ENCODE measurements around the gene SNAPC4.
"Not testable (repeated sequence)": the region's sequence is repeated elsewhere in the genome, so short reads cannot be mapped to it uniquely, and the experiment has no call there.

SNAPC4 gene

GRCh38 chr9:136432591-136432990, 32.6 kb upstream of the SNAPC4 start:
- DNase-seq (ENCODE audit: low spot score) = no peak

GRCh38 chr9:136431782-136432350, 31.9 kb upstream of the SNAPC4 start:
- no peak for DNase-seq (ENCODE audit: low spot score)

GRCh38 chr9:136430588-136431234, 30.7 kb upstream of the SNAPC4 start:
- no peak for DNase-seq (ENCODE audit: low spot score)

- no peak for DNase-seq (ENCODE audit: low spot score)
Observed at GRCh38 chr9:136429683-136430491, 29.9 kb upstream of the SNAPC4 start.

GRCh38 chr9:136429075-136429628, 29.2 kb upstream of the SNAPC4 start:
- DNase-seq (ENCODE audit: low spot score) = no peak

- DNase-seq (ENCODE audit: low spot score) = no peak
Observed at GRCh38 chr9:136426787-136427186, 26.8 kb upstream of the SNAPC4 start.

- not testable (repeated sequence) for DNase-seq (ENCODE audit: low spot score)
Observed at GRCh38 chr9:136425367-136425766, 25.4 kb upstream of the SNAPC4 start.

- no peak for DNase-seq (ENCODE audit: low spot score)
Observed at GRCh38 chr9:136424750-136425362, 24.9 kb upstream of the SNAPC4 start.

- DNase-seq (ENCODE audit: low spot score) = no peak
Observed at GRCh38 chr9:136423432-136424146, 23.6 kb upstream of the SNAPC4 start.

GRCh38 chr9:136422876-136423275, 22.9 kb upstream of the SNAPC4 start:
- DNase-seq (ENCODE audit: low spot score) = no peak

GRCh38 chr9:136421791-136422190, 21.8 kb upstream of the SNAPC4 start:
- no peak for DNase-seq (ENCODE audit: low spot score)

GRCh38 chr9:136419092-136419420, 19.1 kb upstream of the SNAPC4 start:
- no peak for DNase-seq (ENCODE audit: low spot score)

- no peak for DNase-seq (ENCODE audit: low spot score)
Observed at GRCh38 chr9:136418182-136419091, 18.5 kb upstream of the SNAPC4 start.

GRCh38 chr9:136416914-136417313, 16.9 kb upstream of the SNAPC4 start:
- no peak for DNase-seq (ENCODE audit: low spot score)

GRCh38 chr9:136416427-136416826, 16.5 kb upstream of the SNAPC4 start:
- DNase-seq (ENCODE audit: low spot score) = no peak

GRCh38 chr9:136412962-136413361, 13.0 kb upstream of the SNAPC4 start:
- no peak for DNase-seq (ENCODE audit: low spot score)

- no peak for DNase-seq (ENCODE audit: low spot score)
Observed at GRCh38 chr9:136411378-136411777, 11.4 kb upstream of the SNAPC4 start.

- peak; percentile 99 for DNase-seq (ENCODE audit: low spot score)
Observed at GRCh38 chr9:136410500-136411287, 10.7 kb upstream of the SNAPC4 start, which contains the start of the genes ENTR1 and PMPCA. Gene ENTR1 (minus strand): TSS chr9:136410614. CDS start chr9:136410397, 217 bp downstream. Gene PMPCA (plus strand): TSS chr9:136410658. CDS start chr9:136410669, 11 bp downstream.

GRCh38 chr9:136409557-136410455, 9.8 kb upstream of the SNAPC4 start:
- DNase-seq (ENCODE audit: low spot score) = peak; percentile 57
